Measurements from ENCODE around the gene COMP. TPM values are rescaled to one million over a fixed set of nuclear protein-coding genes. Genes with fewer than 3 reads are reported as not detected.

Gene COMP
- total RNA-seq: under 0.01 TPM in 1 of 2 replicates, not detected in the other

GRCh38 chr19:18790566-18791314 lies at the start of gene COMP:
COMP (minus strand) TSS chr19:18791305; CDS start chr19:18791269, 36 bp downstream.

GRCh38 chr19:18831524-18832305 lies 40.6 kb upstream of the COMP start, which contains the start of gene UPF1:
UPF1 (plus strand) TSS chr19:18831959; CDS start chr19:18832210, 251 bp downstream.

Other genes starting within 250 kb of the COMP start
- gene FKBP8, start 247.7 kb downstream of the COMP start, total RNA-seq: 387 and 393 TPM in 2 replicates
- gene KXD1, start 233.4 kb downstream of the COMP start, total RNA-seq: 180 and 205 TPM in 2 replicates
- 975 and 1,082 TPM in 2 replicates for gene UBA52, start 219.4 kb downstream of the COMP start, total RNA-seq
- 60.7 and 107 TPM in 2 replicates for gene REX1BD, start 202.5 kb downstream of the COMP start, total RNA-seq
- 2.6 and 19.3 TPM in 2 replicates for gene CRLF1, start 184.5 kb downstream of the COMP start, total RNA-seq
- 0.26 and 3.8 TPM in 2 replicates for gene TMEM59L, start 178.4 kb downstream of the COMP start, total RNA-seq
- gene KLHL26, start 154.3 kb downstream of the COMP start, total RNA-seq: 5.8 and 9.1 TPM in 2 replicates
- 2.1 and 6.8 TPM in 2 replicates for gene CRTC1, start 107.6 kb downstream of the COMP start, total RNA-seq
- gene UPF1, start 40.7 kb upstream of the COMP start, total RNA-seq: 44.2 and 97.0 TPM in 2 replicates
- gene CERS1, start 104.9 kb upstream of the COMP start, total RNA-seq: 1.0 and 1.2 TPM in 2 replicates
- 338 and 384 TPM in 2 replicates for gene COPE, start 128.1 kb upstream of the COMP start, total RNA-seq
- 57.7 and 67.2 TPM in 2 replicates for gene DDX49, start 128.4 kb upstream of the COMP start, total RNA-seq
- 68.7 and 76.3 TPM in 2 replicates for gene HOMER3, start 149.9 kb upstream of the COMP start, total RNA-seq
- 20.0 and 36.6 TPM in 2 replicates for gene SUGP2, start 242.2 kb upstream of the COMP start, total RNA-seq
- gene ARMC6, start 242.3 kb upstream of the COMP start, total RNA-seq: 23.6 and 37.8 TPM in 2 replicates